OCI-LY1 (cell line): ENCODE measurements around the gene PAK2.
"Not testable (repeated sequence)": the region's sequence is repeated elsewhere in the genome, so short reads cannot be mapped to it uniquely, and the experiment has no call there.

Experiments used
- H2AFZ ChIP-seq: fragments of 200-600 bp; sonication (generic), shearing (Covaris generic); 2 replicates; pipeline ENCODE4 v1.6.0; 2014; ENCODE audit warnings: antibody characterized with exemption, mild to moderate bottlenecking, low read length
- H3F3A ChIP-seq: fragments of 200-600 bp; sonication (generic), shearing (Covaris generic); 2 replicates; pipeline ENCODE4 v1.6.0; 2014; ENCODE audit warnings: mild to moderate bottlenecking, antibody characterized with exemption, low read length, moderate library complexity; ENCODE audit not compliant: insufficient read depth
- H3K27ac ChIP-seq: fragments of 200-600 bp; sonication (generic); 2 replicates; pipeline ENCODE4 v1.5.1; 2014; ENCODE audit warnings: low read length, mixed run types, mild to moderate bottlenecking, low read depth; ENCODE audit not compliant: poor library complexity, severe bottlenecking
- H3K27me3 ChIP-seq: fragments of 200-600 bp; sonication (generic); 2 replicates; pipeline ENCODE4 v1.6.0; 2014; ENCODE audit warnings: antibody characterized with exemption, mild to moderate bottlenecking, low read length, moderate library complexity; ENCODE audit not compliant: insufficient read depth
- H3K36me3 ChIP-seq: fragments of 200-600 bp; sonication (generic); 2 replicates; pipeline ENCODE4 v1.6.1; 2014; ENCODE audit warnings: mild to moderate bottlenecking, antibody characterized with exemption, low read length, moderate library complexity, mixed read lengths; ENCODE audit not compliant: insufficient read depth
- H3K4me1 ChIP-seq: fragments of 200-600 bp; sonication (generic); 2 replicates; pipeline ENCODE4 v1.5.1; 2014; ENCODE audit warnings: mild to moderate bottlenecking, low read length, moderate library complexity; ENCODE audit not compliant: insufficient read depth, severe bottlenecking
- H3K4me2 ChIP-seq: fragments of 200-600 bp; sonication (generic), shearing (Covaris generic); 2 replicates; pipeline ENCODE4 v1.6.1; 2014; ENCODE audit warnings: low read length
- H3K4me3 ChIP-seq: fragments of 200-600 bp; sonication (generic); 2 replicates; pipeline ENCODE4 v1.5.1; 2014; ENCODE audit warnings: low read length, low read depth, mild to moderate bottlenecking, mixed read lengths; ENCODE audit not compliant: poor library complexity, severe bottlenecking
- H3K79me2 ChIP-seq: fragments of 200-600 bp; shearing (Covaris generic); 2 replicates; pipeline ENCODE4 v1.6.1; 2016; ENCODE audit warnings: mixed run types, low read length, mixed read lengths; ENCODE audit not compliant: insufficient read depth
- H3K9ac ChIP-seq: fragments of 200-600 bp; sonication (generic), shearing (Covaris generic); 2 replicates; pipeline ENCODE4 v1.6.1; 2014; ENCODE audit warnings: mild to moderate bottlenecking, low read length, mixed read lengths
- H3K9me2 ChIP-seq: fragments of 200-600 bp; sonication (generic), shearing (Covaris generic); 2 replicates; pipeline ENCODE4 v1.6.1; 2014; ENCODE audit warnings: low read depth, mild to moderate bottlenecking, low read length, mixed read lengths
- H3K9me3 ChIP-seq: fragments of 200-600 bp; shearing (Covaris generic); 2 replicates; pipeline ENCODE4 v1.6.1; 2014; ENCODE audit warnings: low read length, mixed read lengths
- H4K20me1 ChIP-seq: fragments of 200-600 bp; sonication (generic), shearing (Covaris generic); 2 replicates; pipeline ENCODE4 v1.6.0; 2016; ENCODE audit warnings: mild to moderate bottlenecking, low read length; ENCODE audit not compliant: insufficient read depth
- EZH2 ChIP-seq: fragments of 200-600 bp; sonication (generic), shearing (Covaris generic); IDR thresholded peaks from 2 replicates; pipeline ENCODE4 v1.8.0; 2017; ENCODE audit warnings: borderline replicate concordance, mixed run types, mild to moderate bottlenecking, antibody characterized with exemption, low read length, moderate library complexity, mixed read lengths
- TF ChIP-seq, protein P1 (sequence below): fragments of 200-600 bp; sonication (generic), shearing (Covaris generic); IDR thresholded peaks from 2 replicates; pipeline ENCODE4 v1.5.1; 2017; ENCODE audit warnings: mild to moderate bottlenecking, antibody characterized with exemption, low read length, moderate library complexity, mixed read lengths

The PAK2 gene

DNA sequence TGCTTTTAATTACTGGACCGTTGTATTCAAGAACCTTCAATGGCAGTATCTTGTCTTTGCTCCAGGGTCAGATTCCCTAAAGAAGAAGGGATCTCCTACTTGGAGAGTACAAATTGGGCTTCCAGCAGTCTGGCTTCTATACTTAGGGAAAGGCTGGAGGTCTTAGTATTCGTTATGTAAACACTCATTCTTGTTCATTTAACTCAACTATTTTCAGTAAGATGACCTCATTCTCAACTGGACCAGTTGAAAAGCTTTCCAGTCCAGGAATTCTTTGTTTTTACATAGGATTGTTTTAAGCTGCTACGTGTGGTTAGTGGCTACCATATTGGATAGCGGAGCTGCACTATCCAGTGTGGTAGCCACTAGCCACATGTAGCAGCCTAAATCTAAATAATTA lies 132.7 kb downstream of the PAK2 start:
- no peaks in the 10 kb centered on the region for H3K9me2 ChIP-seq
- H4K20me1 ChIP-seq: no peaks in the 10 kb centered on the region
- peaks cover 19% of the 10 kb centered on the region for H3K4me1 ChIP-seq
- no peak overlapping the region for H3K9ac ChIP-seq
- no peak overlapping the region for H2AFZ ChIP-seq
- H3K27me3 ChIP-seq: no peaks in the 10 kb centered on the region
- H3F3A ChIP-seq: no peaks in the 10 kb centered on the region
- peaks cover 15% of the 10 kb centered on the region; the same call in 1 of the 2 replicates for H3K36me3 ChIP-seq
- H3K27ac ChIP-seq: no peak overlapping the region
- H3K4me2 ChIP-seq: no peak overlapping the region
- H3K9me3 ChIP-seq: no peaks in the 10 kb centered on the region
- H3K4me3 ChIP-seq: no peak overlapping the region
- TF ChIP-seq, protein P1, sequence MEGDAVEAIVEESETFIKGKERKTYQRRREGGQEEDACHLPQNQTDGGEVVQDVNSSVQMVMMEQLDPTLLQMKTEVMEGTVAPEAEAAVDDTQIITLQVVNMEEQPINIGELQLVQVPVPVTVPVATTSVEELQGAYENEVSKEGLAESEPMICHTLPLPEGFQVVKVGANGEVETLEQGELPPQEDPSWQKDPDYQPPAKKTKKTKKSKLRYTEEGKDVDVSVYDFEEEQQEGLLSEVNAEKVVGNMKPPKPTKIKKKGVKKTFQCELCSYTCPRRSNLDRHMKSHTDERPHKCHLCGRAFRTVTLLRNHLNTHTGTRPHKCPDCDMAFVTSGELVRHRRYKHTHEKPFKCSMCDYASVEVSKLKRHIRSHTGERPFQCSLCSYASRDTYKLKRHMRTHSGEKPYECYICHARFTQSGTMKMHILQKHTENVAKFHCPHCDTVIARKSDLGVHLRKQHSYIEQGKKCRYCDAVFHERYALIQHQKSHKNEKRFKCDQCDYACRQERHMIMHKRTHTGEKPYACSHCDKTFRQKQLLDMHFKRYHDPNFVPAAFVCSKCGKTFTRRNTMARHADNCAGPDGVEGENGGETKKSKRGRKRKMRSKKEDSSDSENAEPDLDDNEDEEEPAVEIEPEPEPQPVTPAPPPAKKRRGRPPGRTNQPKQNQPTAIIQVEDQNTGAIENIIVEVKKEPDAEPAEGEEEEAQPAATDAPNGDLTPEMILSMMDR: no peak
- TF ChIP-seq EZH2: no peak
- peaks cover 88% of the 10 kb centered on the region for H3K79me2 ChIP-seq

GRCh38 chr3:196874511-196875094 lies 134.9 kb downstream of the PAK2 start:
- Histone ChIP-seq H3K36me3 (peaks cover 15% of the 10 kb centered on the region; the same call in 1 of the 2 replicates), H3K79me2 (peaks cover 98% of the 10 kb centered on the region), H3K4me1 (peaks cover 16% of the 10 kb centered on the region)
- not testable (repeated sequence) for H3K27me3 ChIP-seq, H3K9ac ChIP-seq, H3K4me3 ChIP-seq, H3F3A ChIP-seq, H2AFZ ChIP-seq, H3K4me2 ChIP-seq, H3K27ac ChIP-seq, H3K9me2 ChIP-seq, H3K9me3 ChIP-seq, H4K20me1 ChIP-seq

DNA sequence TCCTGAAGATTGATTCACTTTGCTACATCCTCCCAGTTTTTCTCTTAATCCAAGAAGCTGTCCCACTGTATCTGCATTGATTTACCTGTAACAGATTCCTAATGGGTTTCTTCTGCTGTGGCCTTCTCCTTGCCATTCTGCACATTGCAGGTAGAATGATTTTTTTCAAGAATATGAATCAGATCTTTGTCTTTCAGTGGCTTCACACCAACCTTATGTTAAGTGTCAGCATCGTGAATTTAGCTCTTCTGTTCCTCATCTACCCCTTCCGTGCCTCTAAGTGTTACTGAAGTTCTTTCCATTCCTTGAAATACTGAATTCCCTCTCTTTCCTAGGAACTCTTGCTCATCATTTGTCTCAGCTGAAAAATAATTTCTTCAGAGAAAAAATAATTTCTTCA lies 135.6 kb downstream of the PAK2 start:
- no peaks in the 10 kb centered on the region for H3K27me3 ChIP-seq
- TF ChIP-seq, protein P1: no peak
- no peak for TF ChIP-seq EZH2
- no peak overlapping the region for H3K27ac ChIP-seq
- peaks cover 12% of the 10 kb centered on the region for H3K4me1 ChIP-seq
- H4K20me1 ChIP-seq: no peaks in the 10 kb centered on the region
- no peak overlapping the region for H3K4me2 ChIP-seq
- peaks cover 12% of the 10 kb centered on the region; the same call in 1 of the 2 replicates for H3K36me3 ChIP-seq
- peaks cover 98% of the 10 kb centered on the region for H3K79me2 ChIP-seq
- H3K4me3 ChIP-seq: no peak overlapping the region
- H3K9me3 ChIP-seq: no peaks in the 10 kb centered on the region
- no peak overlapping the region for H2AFZ ChIP-seq
- no peaks in the 10 kb centered on the region for H3K9me2 ChIP-seq
- no peaks in the 10 kb centered on the region for H3F3A ChIP-seq
- no peak overlapping the region for H3K9ac ChIP-seq
